HL-60 (cell line): ENCODE data around the gene OR52E4.

ENCODE experiments used
- CTCF ChIP-seq: IDR thresholded peaks from one replicate; pipeline ENCODE4 v1.5.1; 2011; ENCODE audit warnings: low read length, control low read depth, inconsistent platforms; ENCODE audit not compliant: insufficient read depth
- SPI1 ChIP-seq: IDR thresholded peaks from 2 replicates; pipeline ENCODE4 v1.6.1; 2012; ENCODE audit warnings: low read depth, mild to moderate bottlenecking, borderline replicate concordance

GRCh38 chr11:5923794-5924193 is 43.4 kb downstream of the OR52E4 start:
- no peak for TF ChIP-seq SPI1
- TF ChIP-seq CTCF = no peak
